H9 (cell line): Measurements from ENCODE around the gene MYL11. TPM values are rescaled to one million over a fixed set of nuclear protein-coding genes. Genes with fewer than 3 reads are reported as not detected.

Experiments
- DNase-seq: peaks from one replicate; pipeline ENCODE4 v3.0.0-alpha.2; 2017
- H2AFZ ChIP-seq: one replicate; pipeline ENCODE4 v1.6.1; 2013; ENCODE audit warnings: mild to moderate bottlenecking, low read length, control low read depth, moderate library complexity
- H2AK5ac ChIP-seq: 2 replicates; pipeline ENCODE4 v1.6.1; 2013; ENCODE audit warnings: low read length, control low read depth, mixed read lengths; ENCODE audit not compliant: insufficient read length
- H2BK120ac ChIP-seq: one replicate; pipeline ENCODE4 v1.6.1; 2013; ENCODE audit warnings: low read depth, mild to moderate bottlenecking, low read length, control low read depth, inconsistent platforms; ENCODE audit not compliant: poor library complexity, severe bottlenecking
- H2BK12ac ChIP-seq: 2 replicates; pipeline ENCODE4 v1.6.1; 2013; ENCODE audit warnings: low read length, control low read depth, mixed read lengths, low read depth; ENCODE audit not compliant: insufficient read length
- H2BK15ac ChIP-seq: 2 replicates; pipeline ENCODE4 v1.6.1; 2013; ENCODE audit warnings: low read depth, low read length, control low read depth
- H2BK20ac ChIP-seq: one replicate; pipeline ENCODE4 v1.6.1; 2013; ENCODE audit warnings: low read depth, mild to moderate bottlenecking, low read length, control low read depth, inconsistent platforms; ENCODE audit not compliant: poor library complexity, severe bottlenecking
- H2BK5ac ChIP-seq: 2 replicates; pipeline ENCODE4 v1.6.1; 2013; ENCODE audit warnings: low read length, control low read depth, mixed read lengths; ENCODE audit not compliant: insufficient read length
- H3K14ac ChIP-seq: 2 replicates; pipeline ENCODE4 v1.6.1; 2013; ENCODE audit warnings: low read length, control low read depth; ENCODE audit not compliant: insufficient read depth
- H3K18ac ChIP-seq: 2 replicates; pipeline ENCODE4 v1.6.1; 2013; ENCODE audit warnings: low read depth, mild to moderate bottlenecking, mixed read lengths, low read length, control low read depth; ENCODE audit not compliant: insufficient read length
- H3K23ac ChIP-seq: 2 replicates; pipeline ENCODE4 v1.6.1; 2013; ENCODE audit warnings: low read length, control low read depth, mixed read lengths, low read depth; ENCODE audit not compliant: insufficient read length
- H3K23me2 ChIP-seq: 2 replicates; pipeline ENCODE4 v1.6.1; 2013; ENCODE audit warnings: low read depth, mild to moderate bottlenecking, mixed read lengths, low read length, control low read depth; ENCODE audit not compliant: insufficient read length, poor library complexity, severe bottlenecking
- H3K27ac ChIP-seq: 2 replicates; pipeline ENCODE4 v1.5.1; 2013; ENCODE audit warnings: low read length, control low read depth, mixed read lengths, low read depth; ENCODE audit not compliant: insufficient read length
- H3K27me3 ChIP-seq: 2 replicates; pipeline ENCODE4 v1.6.1; 2013; ENCODE audit warnings: low read length, control low read depth, inconsistent platforms; ENCODE audit not compliant: insufficient read depth
- H3K4ac ChIP-seq: 2 replicates; pipeline ENCODE4 v1.6.1; 2013; ENCODE audit warnings: low read depth, mild to moderate bottlenecking, control low read depth, inconsistent platforms, low read length, moderate library complexity
- H3K4me1 ChIP-seq: 2 replicates; pipeline ENCODE4 v1.6.1; 2013; ENCODE audit warnings: low read length, control low read depth, inconsistent platforms; ENCODE audit not compliant: insufficient read depth
- H3K4me2 ChIP-seq: 2 replicates; pipeline ENCODE4 v1.6.1; 2013; ENCODE audit warnings: low read length, control low read depth, mixed read lengths; ENCODE audit not compliant: insufficient read length, insufficient read depth
- H3K56ac ChIP-seq: 2 replicates; pipeline ENCODE4 v1.6.1; 2013; ENCODE audit warnings: low read depth, mild to moderate bottlenecking, mixed read lengths, low read length, control low read depth; ENCODE audit not compliant: insufficient read length
- H3K79me1 ChIP-seq: 2 replicates; pipeline ENCODE4 v1.6.1; 2013; ENCODE audit warnings: low read depth, mild to moderate bottlenecking, moderate library complexity, low read length, control low read depth, inconsistent platforms; ENCODE audit not compliant: insufficient read depth, poor library complexity, severe bottlenecking
- H3K79me2 ChIP-seq: 2 replicates; pipeline ENCODE4 v1.6.1; 2013; ENCODE audit warnings: low read length, control low read depth, inconsistent platforms; ENCODE audit not compliant: insufficient read depth
- H3K9ac ChIP-seq: 2 replicates; pipeline ENCODE4 v1.6.1; 2013; ENCODE audit warnings: low read length, control low read depth, mixed read lengths; ENCODE audit not compliant: insufficient read length; ENCODE audit errors: extremely low read depth
- H3K9me3 ChIP-seq: one replicate; pipeline ENCODE4 v1.6.1; 2013; ENCODE audit warnings: low read depth, low read length, inconsistent platforms; ENCODE audit not compliant: control insufficient read depth
- H3T11ph ChIP-seq: one replicate; pipeline ENCODE4 v1.6.1; 2013; ENCODE audit warnings: mild to moderate bottlenecking, low read length, control low read depth, inconsistent platforms
- H4K20me1 ChIP-seq: one replicate; pipeline ENCODE4 v1.6.1; 2013; ENCODE audit not compliant: control insufficient read depth, insufficient read length, insufficient read depth
- H4K5ac ChIP-seq: 2 replicates; pipeline ENCODE4 v1.6.1; 2013; ENCODE audit warnings: low read depth, mild to moderate bottlenecking, mixed read lengths, low read length, control low read depth; ENCODE audit not compliant: insufficient read length
- H4K8ac ChIP-seq: replicated peaks from 2 replicates; pipeline ENCODE4 v1.6.1; 2013; ENCODE audit warnings: low read length, control low read depth, mixed read lengths, low read depth; ENCODE audit not compliant: insufficient read length
- H4K91ac ChIP-seq: 2 replicates; pipeline ENCODE4 v1.6.1; 2013; ENCODE audit warnings: low read depth, mild to moderate bottlenecking, moderate library complexity, mixed read lengths, low read length, control low read depth; ENCODE audit not compliant: insufficient read length
- H3K27ac Mint-ChIP-seq, 3 experiments: 2 replicates in 2 of 3; 3 replicates in 1 of 3; pipeline ENCODE4 v1.8.0; 2020 to 2021; ENCODE audit warnings: mixed read lengths in 3 of 3, mild to moderate bottlenecking in 1 of 3, moderate library complexity in 1 of 3
- H3K27me3 Mint-ChIP-seq: 2 replicates; pipeline ENCODE4 v1.8.0; 2021; ENCODE audit warnings: low read depth, mild to moderate bottlenecking, moderate library complexity, mixed read lengths
- H3K36me3 Mint-ChIP-seq, 3 experiments: 2 replicates in 2 of 3; 3 replicates in 1 of 3; pipeline ENCODE4 v1.8.0; 2020 to 2021; ENCODE audit warnings: low read depth in 3 of 3, mixed read lengths in 3 of 3; ENCODE audit not compliant: insufficient read depth in 1 of 3
- H3K4me1 Mint-ChIP-seq, 2 experiments: 2 replicates each; pipeline ENCODE4 v1.8.0; 2020; ENCODE audit warnings: mixed read lengths in 2 of 2
- H3K4me3 Mint-ChIP-seq, 2 experiments: 2 replicates in 1 of 2; 3 replicates in 1 of 2; pipeline ENCODE4 v1.8.0; 2020 to 2021; ENCODE audit warnings: mild to moderate bottlenecking in 2 of 2, mixed read lengths in 2 of 2, moderate library complexity in 1 of 2
- H3K9me3 Mint-ChIP-seq, 2 experiments: 2 replicates in 1 of 2; 3 replicates in 1 of 2; pipeline ENCODE4 v1.8.0; 2020; ENCODE audit warnings: mild to moderate bottlenecking in 2 of 2, mixed read lengths in 2 of 2, moderate library complexity in 1 of 2
- WGBS: extraction: QIAGEN DNeasy Blood & Tissue Kit; methylation state at CpG from one replicate; pipeline ENCODE4 v1.1.7; 2013; ENCODE audit warnings: missing lambda C conversion rate, low lambda C conversion rate, mixed read lengths; ENCODE audit not compliant: insufficient read length; ENCODE audit errors: extremely low coverage; 5-methylcytosine and 5-hydroxymethylcytosine counted together
- total RNA-seq: library from RNA; stranded (reverse); gene quantifications from 2 replicates; pipeline ENCODE4 v1.2.1, GENCODE V29; 2021
- TF ChIP-seq, protein P1 (sequence below): fragments of 200-600 bp; sonication (generic); conservative IDR thresholded peaks from 3 replicates; pipeline ENCODE4 v1.8.0; 2021; ENCODE audit warnings: antibody characterized with exemption, mild to moderate bottlenecking

The MYL11 gene
- total RNA-seq, 1 experiment from 2014 or later, result 0.70 TPM

DNA sequence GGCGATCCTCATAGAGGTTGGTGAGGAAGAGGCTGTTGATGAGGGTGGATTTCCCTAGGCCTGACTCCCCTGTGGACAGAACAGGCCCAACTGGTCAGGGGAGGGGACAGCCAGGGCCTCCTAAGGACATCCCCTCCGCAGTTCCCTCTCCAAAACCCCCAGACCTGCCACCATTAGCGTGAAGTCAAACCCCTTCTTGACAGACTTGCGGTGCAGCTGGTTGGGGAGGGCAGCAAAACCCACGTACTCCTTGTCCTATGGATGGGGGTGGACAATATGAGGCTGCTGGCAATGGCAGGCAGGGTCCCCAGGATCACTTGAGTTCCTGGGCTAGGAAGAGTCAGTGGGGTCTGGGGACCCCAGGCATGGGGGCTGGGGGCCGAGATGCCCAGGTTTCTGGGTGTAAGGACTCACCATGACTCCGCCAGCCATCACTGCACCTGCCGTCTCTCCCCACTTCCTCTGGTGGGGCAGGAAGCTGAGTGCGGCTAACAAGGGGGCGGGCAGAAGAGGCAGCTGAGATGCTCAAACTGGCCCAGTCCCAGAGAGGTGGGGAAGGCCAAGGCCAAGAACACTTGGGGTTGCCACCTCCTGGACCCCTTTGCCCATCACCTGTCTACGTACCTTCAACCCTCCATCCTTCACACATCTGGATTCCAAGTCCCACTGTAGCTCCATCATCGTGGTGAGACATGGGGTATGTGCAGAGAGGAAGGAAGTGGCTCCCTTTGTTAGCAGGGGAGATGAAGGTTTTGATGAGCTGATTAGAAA lies 7.7 kb downstream of the MYL11 start, which contains the start of gene SEPTIN1:
Gene SEPTIN1, minus strand, starts transcription at position 451 of the 771 bp plus-strand sequence. Its CDS starts 19 bp downstream, at position 432.
- H3K14ac ChIP-seq, result no peak within 1 kb of the TSS
- H2BK5ac ChIP-seq, result no peak within 1 kb of the TSS
- peak within 1 kb of the TSS in 2 of 3 experiments; percentile 68 to 80; a peak in 2 of 7 replicates for H3K27ac Mint-ChIP-seq
- H4K20me1 ChIP-seq, result no peaks in the 10 kb centered on the region
- no peak within 1 kb of the TSS for H4K91ac ChIP-seq
- no peak within 1 kb of the TSS for H2BK12ac ChIP-seq
- no peak for DNase-seq
- no peaks in the 10 kb centered on the region for H3K79me2 ChIP-seq
- no peaks in the 10 kb centered on the region; the same call in 1 of the 2 replicates for H3K4me1 ChIP-seq
- no CpG with 5 or more reads among the region's 12 CpGs for WGBS
- peaks cover 11% of the 10 kb centered on the region for H3K23me2 ChIP-seq
- peaks cover 2 to 4% (median 2%) of the 10 kb centered on the region in 3 experiments; a peak in 4 of 7 replicates for H3K36me3 Mint-ChIP-seq
- no peaks in the 10 kb centered on the region for H3K9me3 ChIP-seq
- H2BK20ac ChIP-seq, result no peak within 1 kb of the TSS
- no peak within 1 kb of the TSS for H3K4ac ChIP-seq
- no peaks in the 10 kb centered on the region for H3K27me3 ChIP-seq
- no peak within 1 kb of the TSS for H2AK5ac ChIP-seq
- no peak within 1 kb of the TSS for H3K23ac ChIP-seq
- H2BK120ac ChIP-seq, result no peak within 1 kb of the TSS
- H3K79me1 ChIP-seq, result no peaks in the 10 kb centered on the region
- H4K8ac ChIP-seq, result no peak within 1 kb of the TSS
- H2BK15ac ChIP-seq, result no peak within 1 kb of the TSS
- no peaks in the 10 kb centered on the region; a peak in 1 of 5 replicates for H3K9me3 Mint-ChIP-seq
- peaks cover 13 to 18% of the 10 kb centered on the region in 2 experiments for H3K4me1 Mint-ChIP-seq
- no peak within 1 kb of the TSS for H4K5ac ChIP-seq
- H3K56ac ChIP-seq, result no peak within 1 kb of the TSS
- peak within 1 kb of the TSS in 1 of 2 experiments; percentile 18; a peak in 2 of 5 replicates for H3K4me3 Mint-ChIP-seq
- no peak within 1 kb of the TSS for H3K27ac ChIP-seq
- H3T11ph ChIP-seq, result no peak within 1 kb of the TSS
- no peaks in the 10 kb centered on the region; the same call in 1 of the 2 replicates for H3K27me3 Mint-ChIP-seq
- no peak within 1 kb of the TSS for H3K18ac ChIP-seq
- no peak within 1 kb of the TSS for H3K9ac ChIP-seq
- H3K4me2 ChIP-seq, result no peak within 1 kb of the TSS
- TF ChIP-seq, protein P1, sequence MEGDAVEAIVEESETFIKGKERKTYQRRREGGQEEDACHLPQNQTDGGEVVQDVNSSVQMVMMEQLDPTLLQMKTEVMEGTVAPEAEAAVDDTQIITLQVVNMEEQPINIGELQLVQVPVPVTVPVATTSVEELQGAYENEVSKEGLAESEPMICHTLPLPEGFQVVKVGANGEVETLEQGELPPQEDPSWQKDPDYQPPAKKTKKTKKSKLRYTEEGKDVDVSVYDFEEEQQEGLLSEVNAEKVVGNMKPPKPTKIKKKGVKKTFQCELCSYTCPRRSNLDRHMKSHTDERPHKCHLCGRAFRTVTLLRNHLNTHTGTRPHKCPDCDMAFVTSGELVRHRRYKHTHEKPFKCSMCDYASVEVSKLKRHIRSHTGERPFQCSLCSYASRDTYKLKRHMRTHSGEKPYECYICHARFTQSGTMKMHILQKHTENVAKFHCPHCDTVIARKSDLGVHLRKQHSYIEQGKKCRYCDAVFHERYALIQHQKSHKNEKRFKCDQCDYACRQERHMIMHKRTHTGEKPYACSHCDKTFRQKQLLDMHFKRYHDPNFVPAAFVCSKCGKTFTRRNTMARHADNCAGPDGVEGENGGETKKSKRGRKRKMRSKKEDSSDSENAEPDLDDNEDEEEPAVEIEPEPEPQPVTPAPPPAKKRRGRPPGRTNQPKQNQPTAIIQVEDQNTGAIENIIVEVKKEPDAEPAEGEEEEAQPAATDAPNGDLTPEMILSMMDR, result no peak
- no peak within 1 kb of the TSS for H2AFZ ChIP-seq
